K562 (cell line): ENCODE measurements around the gene NT5C. TPM values are rescaled to one million over a fixed set of nuclear protein-coding genes. Genes with fewer than 3 reads are reported as not detected.
A peak's percentile ranks its signal among the peaks of the same experiment; 100 is the strongest.

ENCODE experiments used
- ATAC-seq: fragments of 200-7000 bp; cut with Tn5 transposase; 3 replicates; pipeline ENCODE4 v1.9.1; 2020; ENCODE audit warnings: moderate library complexity
- BruUV-seq: library from RNA; stranded (reverse); fragments of 400-500 nt; replicated peaks from 2 replicates; lab custom pipeline; 2021; lab: Mats Ljungman, UMichigan
- CTCF ChIA-PET: fragments of 300-600 bp; formaldehyde crosslinking; extraction: SDS; loops from one replicate; lab custom pipeline; 2021; ENCODE audit warnings: low intra/inter-chr PET ratio; lab: Yijun Ruan, JAX
- POLR2A ChIA-PET: fragments of 300-600, 350-650 bp; sonication (Branson Sonifier 250); formaldehyde crosslinking; extraction: SDS; loops from one replicate; lab custom pipeline; 2021; ENCODE audit warnings: antibody characterized with exemption, inconsistent platforms; lab: Yijun Ruan, JAX
- DNase-seq, 4 experiments: peaks; one replicate each; pipeline versions ENCODE4 v3.0.0 to v3.0.0-alpha.2; 2011 to 2018; ENCODE audit warnings: low spot score in 3 of 4, mixed read lengths in 3 of 4; ENCODE audit errors: extremely low read depth in 1 of 4
- FAIRE-seq: peaks from 2 replicates; lab custom pipeline; 2011; peaks lifted over from hg19 to GRCh38; lab: Jason Lieb, UNC
- H2AFZ ChIP-seq: 2 replicates; pipeline ENCODE4 v1.6.0; 2011; ENCODE audit warnings: low read depth, low read length, control low read depth, inconsistent platforms
- H3K27ac ChIP-seq: fragments of 200-600 bp; 3 replicates; pipeline ENCODE4 v1.8.0; 2011; ENCODE audit warnings: low read depth, mild to moderate bottlenecking, control low read depth, inconsistent platforms, low read length, moderate library complexity, mixed read lengths; ENCODE audit errors: extremely low read depth
- H3K27me3 ChIP-seq, 2 experiments: fragments of 300-600 bp in 1 of 2; 2 replicates in 1 of 2; 3 replicates in 1 of 2; pipeline versions ENCODE4 v1.6.0 to v1.8.0; 2011; ENCODE audit warnings: inconsistent platforms in 2 of 2, low read length in 2 of 2, mild to moderate bottlenecking in 1 of 2, mixed read lengths in 1 of 2, moderate library complexity in 1 of 2; ENCODE audit not compliant: control insufficient read depth in 2 of 2, insufficient read depth in 2 of 2
- H3K36me3 ChIP-seq: fragments of 300-600 bp; 3 replicates; pipeline ENCODE4 v1.8.0; 2011; ENCODE audit warnings: mild to moderate bottlenecking, low read length, inconsistent platforms; ENCODE audit not compliant: control insufficient read depth, insufficient read depth
- H3K4me1 ChIP-seq, 2 experiments: fragments of 200-600 bp in 1 of 2; replicated peaks in 1 of 2; 2 replicates in 1 of 2; 3 replicates in 1 of 2; pipeline versions ENCODE4 v1.5.1 to v1.8.0; 2011; ENCODE audit warnings: inconsistent platforms in 2 of 2, low read length in 2 of 2, mild to moderate bottlenecking in 1 of 2, mixed read lengths in 1 of 2, moderate library complexity in 1 of 2; ENCODE audit not compliant: control insufficient read depth in 2 of 2, insufficient read depth in 2 of 2
- H3K4me2 ChIP-seq: 2 replicates; pipeline ENCODE4 v1.6.1; 2011; ENCODE audit warnings: low read length, control low read depth, inconsistent platforms, mixed read lengths; ENCODE audit not compliant: insufficient read depth
- H3K4me3 ChIP-seq: fragments of 200-600 bp; sonication (generic), shearing (Covaris generic); 2 replicates; pipeline ENCODE4 v1.5.1; 2016; ENCODE audit warnings: control low read depth, inconsistent platforms
- H3K79me2 ChIP-seq: fragments of 200-600 bp; 3 replicates; pipeline ENCODE4 v1.8.0; 2011; ENCODE audit warnings: low read length, inconsistent platforms; ENCODE audit not compliant: control insufficient read depth, insufficient read depth
- H3K9ac ChIP-seq, 2 experiments: 2 replicates each; pipeline versions ENCODE4 v1.6.0 to v1.6.1; 2011; ENCODE audit warnings: low read depth in 2 of 2, low read length in 2 of 2, control low read depth in 1 of 2, inconsistent platforms in 1 of 2, mild to moderate bottlenecking in 1 of 2, mixed read lengths in 1 of 2; ENCODE audit not compliant: insufficient read depth in 1 of 2
- H3K9me1 ChIP-seq: one replicate; pipeline ENCODE4 v1.6.0; 2011; ENCODE audit warnings: inconsistent platforms, mild to moderate bottlenecking, low read length, moderate library complexity; ENCODE audit not compliant: control insufficient read depth, insufficient read depth
- H3K9me3 ChIP-seq: replicated peaks from 2 replicates; pipeline ENCODE4 v1.5.1; 2011; ENCODE audit warnings: low read depth, low read length, inconsistent platforms; ENCODE audit not compliant: control insufficient read depth, insufficient read depth
- H4K20me1 ChIP-seq: replicated peaks from 2 replicates; pipeline ENCODE4 v1.6.1; 2011; ENCODE audit warnings: low read length, inconsistent platforms, mixed read lengths; ENCODE audit not compliant: control insufficient read depth, insufficient read depth
- ILF3 ChIP-seq: fragments of 450-650 bp; IDR thresholded peaks from 2 replicates; pipeline ENCODE4 v1.6.1; 2018; ENCODE audit warnings: antibody characterized with exemption, mild to moderate bottlenecking, moderate library complexity, borderline replicate concordance
- MEF2D ChIP-seq: conservative IDR thresholded peaks from 2 replicates; pipeline ENCODE4 v1.6.1; 2016; ENCODE audit warnings: low read depth, missing genetic modification characterization, missing compliant biosample characterization
- RBM17 ChIP-seq: fragments of 200-400 bp; formaldehyde crosslinking; IDR thresholded peaks from 2 replicates; pipeline ENCODE4 v1.6.1; 2017; ENCODE audit warnings: low read depth, mild to moderate bottlenecking, low read length, borderline replicate concordance
- RNF2 ChIP-seq: sonication (generic); IDR thresholded peaks from 2 replicates; pipeline ENCODE4 v1.6.1; 2016
- ZNF79 ChIP-seq: fragments of 250-450 bp; sonication (Bioruptor Pico); IDR thresholded peaks from 2 replicates; pipeline ENCODE4 v1.4.0; 2020; ENCODE audit warnings: low read depth, mild to moderate bottlenecking, moderate library complexity
- WGBS: fragments of 100-300 bp; shearing (Covaris generic); methylation state at CpG from one replicate; pipeline ENCODE4 v1.1.6; 2016; ENCODE audit warnings: low coverage, mixed read lengths; ENCODE audit not compliant: insufficient coverage; ENCODE audit errors: missing lambda C conversion rate; 5-methylcytosine and 5-hydroxymethylcytosine counted together
- in situ Hi-C: fragments of 300-500 bp; cut with MboI; formaldehyde crosslinking; loops from 4 replicates; pipeline ENCODE4 v1.15.0; 2018; ENCODE audit warnings: inconsistent platforms, mixed read lengths
- intact Hi-C: fragments of 100-400 bp; cut with micrococcal nuclease; formaldehyde crosslinking; loops from 2 replicates; pipeline ENCODE4 v1.14.2; 2022
- polyA plus RNA-seq, 8 experiments: library from polyadenylated mRNA; depleted of rRNA in 4 of 8; stranded (reverse) in 5 of 8; unstranded in 3 of 8; fragments of >200 nt; fragmentation: Nextera tagmentation in 2 of 8; fragmentation: Illumina TruSeq in 1 of 8; extraction: Ambion mirVana in 2 of 8; extraction: Trizol in 1 of 8; gene quantifications; 2 replicates each; pipeline versions ENCODE4 v1.2.1 to v1.2.3, GENCODE V29; 2011 to 2014; ENCODE audit warnings: inconsistent platforms in 1 of 8, missing spikeins in 1 of 8
- total RNA-seq, 7 experiments: library from RNA; depleted of rRNA in 6 of 7; stranded (reverse); fragments of >200 nt in 6 of 7; fragmentation: Illumina TruSeq in 2 of 7; extraction: Trizol in 2 of 7; gene quantifications; 2 replicates each; pipeline versions ENCODE4 v1.2.1 to v1.2.3, GENCODE V29; 2011 to 2021; ENCODE audit warnings: low replicate concordance in 1 of 7
- TF ChIP-seq, protein P1 (sequence below), 2 experiments: fragments of 450-650 bp in 1 of 2; sonication (generic) in 1 of 2; formaldehyde crosslinking in 1 of 2; IDR thresholded peaks; 2 replicates each; pipeline versions ENCODE4 v1.7.1 to v1.9.0; 2016 to 2022; ENCODE audit warnings: inconsistent platforms in 1 of 2, mild to moderate bottlenecking in 1 of 2, missing genetic modification reagents in 1 of 2
- TF ChIP-seq, protein P2 (sequence below): sonication (generic); formaldehyde crosslinking; IDR thresholded peaks from 2 replicates; pipeline ENCODE4 v1.8.0; 2023; ENCODE audit warnings: mild to moderate bottlenecking, missing genetic modification reagents

NT5C gene
- total and polyA plus RNA-seq, 9 of the 15 experiments (the other 6 are each of a cell fraction or from before 2014, with no cell fraction given): 2.9 to 205 (median 45.0) TPM

- WGBS: 89% methylated on average over 4 of the region's 4 CpGs
These were observed 42.0 kb upstream of the NT5C start for GRCh38 chr17:75173526-75173925.

More at GRCh38 chr17:75173526-75173925, 42.0 kb upstream of the NT5C start:
- Histone ChIP-seq H3K27me3 (no peaks in the 10 kb centered on the region), H4K20me1 (peaks cover 4% of the 10 kb centered on the region; the same call in 1 of the 2 replicates), H3K4me2 (no peak overlapping the region), H3K4me3 (no peak overlapping the region), H3K79me2 (peaks cover 76% of the 10 kb centered on the region), H3K4me1 (no peaks in the 10 kb centered on the region; a peak in 1 of 5 replicates), H3K9me1 (no peaks in the 10 kb centered on the region), H3K36me3 (peaks cover 95% of the 10 kb centered on the region), H2AFZ (no peak overlapping the region), H3K27ac (no peak overlapping the region), H3K9ac (peak overlapping the region in 1 of 2 experiments; percentile 9; a peak in 1 of 4 replicates), H3K9me3 (no peaks in the 10 kb centered on the region)
- in situ Hi-C loops (no loop called here), intact Hi-C loops (no loop called here)
- ATAC-seq (no peak), DNase-seq (no peak), FAIRE-seq (no peak)
- ChIA-PET POLR2A (interaction anchor here (0.5 to 7.1 kb wide), 12 partner anchors 9 to 425 kb away, joined by 3 to 55 read pairs (median 3); partner anchors contain the start of genes JPT1 and SUMO2), CTCF (interaction anchor here (0.6 kb wide), 1 partner anchor 234 kb away, joined by 4 read pairs; no protein-coding TSS in a partner anchor)
- no TSS peak for BruUV-seq
- no peak for TF ChIP-seq RBM17
- TF ChIP-seq ZNF79 (CRISPR knock-in tag): no peak
- TF ChIP-seq, protein P1, sequence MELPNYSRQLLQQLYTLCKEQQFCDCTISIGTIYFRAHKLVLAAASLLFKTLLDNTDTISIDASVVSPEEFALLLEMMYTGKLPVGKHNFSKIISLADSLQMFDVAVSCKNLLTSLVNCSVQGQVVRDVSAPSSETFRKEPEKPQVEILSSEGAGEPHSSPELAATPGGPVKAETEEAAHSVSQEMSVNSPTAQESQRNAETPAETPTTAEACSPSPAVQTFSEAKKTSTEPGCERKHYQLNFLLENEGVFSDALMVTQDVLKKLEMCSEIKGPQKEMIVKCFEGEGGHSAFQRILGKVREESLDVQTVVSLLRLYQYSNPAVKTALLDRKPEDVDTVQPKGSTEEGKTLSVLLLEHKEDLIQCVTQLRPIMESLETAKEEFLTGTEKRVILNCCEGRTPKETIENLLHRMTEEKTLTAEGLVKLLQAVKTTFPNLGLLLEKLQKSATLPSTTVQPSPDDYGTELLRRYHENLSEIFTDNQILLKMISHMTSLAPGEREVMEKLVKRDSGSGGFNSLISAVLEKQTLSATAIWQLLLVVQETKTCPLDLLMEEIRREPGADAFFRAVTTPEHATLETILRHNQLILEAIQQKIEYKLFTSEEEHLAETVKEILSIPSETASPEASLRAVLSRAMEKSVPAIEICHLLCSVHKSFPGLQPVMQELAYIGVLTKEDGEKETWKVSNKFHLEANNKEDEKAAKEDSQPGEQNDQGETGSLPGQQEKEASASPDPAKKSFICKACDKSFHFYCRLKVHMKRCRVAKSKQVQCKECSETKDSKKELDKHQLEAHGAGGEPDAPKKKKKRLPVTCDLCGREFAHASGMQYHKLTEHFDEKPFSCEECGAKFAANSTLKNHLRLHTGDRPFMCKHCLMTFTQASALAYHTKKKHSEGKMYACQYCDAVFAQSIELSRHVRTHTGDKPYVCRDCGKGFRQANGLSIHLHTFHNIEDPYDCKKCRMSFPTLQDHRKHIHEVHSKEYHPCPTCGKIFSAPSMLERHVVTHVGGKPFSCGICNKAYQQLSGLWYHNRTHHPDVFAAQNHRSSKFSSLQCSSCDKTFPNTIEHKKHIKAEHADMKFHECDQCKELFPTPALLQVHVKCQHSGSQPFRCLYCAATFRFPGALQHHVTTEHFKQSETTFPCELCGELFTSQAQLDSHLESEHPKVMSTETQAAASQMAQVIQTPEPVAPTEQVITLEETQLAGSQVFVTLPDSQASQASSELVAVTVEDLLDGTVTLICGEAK (IDR thresholded peaks at IDR 0.05): no peak
- TF ChIP-seq, protein P1 (CRISPR knock-in tag; IDR thresholded peaks at IDR 0.05): no peak
- TF ChIP-seq, protein P2, sequence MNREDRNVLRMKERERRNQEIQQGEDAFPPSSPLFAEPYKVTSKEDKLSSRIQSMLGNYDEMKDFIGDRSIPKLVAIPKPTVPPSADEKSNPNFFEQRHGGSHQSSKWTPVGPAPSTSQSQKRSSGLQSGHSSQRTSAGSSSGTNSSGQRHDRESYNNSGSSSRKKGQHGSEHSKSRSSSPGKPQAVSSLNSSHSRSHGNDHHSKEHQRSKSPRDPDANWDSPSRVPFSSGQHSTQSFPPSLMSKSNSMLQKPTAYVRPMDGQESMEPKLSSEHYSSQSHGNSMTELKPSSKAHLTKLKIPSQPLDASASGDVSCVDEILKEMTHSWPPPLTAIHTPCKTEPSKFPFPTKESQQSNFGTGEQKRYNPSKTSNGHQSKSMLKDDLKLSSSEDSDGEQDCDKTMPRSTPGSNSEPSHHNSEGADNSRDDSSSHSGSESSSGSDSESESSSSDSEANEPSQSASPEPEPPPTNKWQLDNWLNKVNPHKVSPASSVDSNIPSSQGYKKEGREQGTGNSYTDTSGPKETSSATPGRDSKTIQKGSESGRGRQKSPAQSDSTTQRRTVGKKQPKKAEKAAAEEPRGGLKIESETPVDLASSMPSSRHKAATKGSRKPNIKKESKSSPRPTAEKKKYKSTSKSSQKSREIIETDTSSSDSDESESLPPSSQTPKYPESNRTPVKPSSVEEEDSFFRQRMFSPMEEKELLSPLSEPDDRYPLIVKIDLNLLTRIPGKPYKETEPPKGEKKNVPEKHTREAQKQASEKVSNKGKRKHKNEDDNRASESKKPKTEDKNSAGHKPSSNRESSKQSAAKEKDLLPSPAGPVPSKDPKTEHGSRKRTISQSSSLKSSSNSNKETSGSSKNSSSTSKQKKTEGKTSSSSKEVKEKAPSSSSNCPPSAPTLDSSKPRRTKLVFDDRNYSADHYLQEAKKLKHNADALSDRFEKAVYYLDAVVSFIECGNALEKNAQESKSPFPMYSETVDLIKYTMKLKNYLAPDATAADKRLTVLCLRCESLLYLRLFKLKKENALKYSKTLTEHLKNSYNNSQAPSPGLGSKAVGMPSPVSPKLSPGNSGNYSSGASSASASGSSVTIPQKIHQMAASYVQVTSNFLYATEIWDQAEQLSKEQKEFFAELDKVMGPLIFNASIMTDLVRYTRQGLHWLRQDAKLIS: no peak
- no peak for TF ChIP-seq MEF2D (tag)
- TF ChIP-seq ILF3: no peak
- no peak for TF ChIP-seq RNF2
